ENCODE data around the gene RASSF4.

The RASSF4 gene

DNA sequence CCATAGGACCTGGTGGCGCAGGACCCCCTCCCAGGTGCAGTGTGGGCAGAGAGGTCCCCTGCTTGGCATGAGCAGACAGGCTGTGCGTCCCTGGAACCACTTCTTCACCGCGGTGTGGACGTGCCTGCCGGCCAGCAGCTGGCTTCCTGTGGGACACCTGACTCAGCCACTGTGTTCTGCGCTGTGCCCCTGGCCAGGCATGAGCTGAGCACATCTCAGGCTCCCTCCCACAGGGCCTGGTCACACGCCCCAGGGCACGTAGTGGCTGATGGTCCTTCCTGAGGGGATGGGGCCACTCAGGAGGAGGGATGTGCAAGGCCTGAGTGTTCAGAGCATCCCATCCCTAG is 22.5 kb downstream of the RASSF4 start:
- no peak for DNase-seq (ENCODE audit: low spot score)
- in situ Hi-C loops (cut with MboI; ENCODE audit: low sequenced_read_pairs, unreplicated experiment): no loop called here
- no peak for TF ChIP-seq CTCF (IDR thresholded peaks at IDR 0.05; ENCODE audit: borderline replicate concordance, control extremely low read depth, extremely low read depth, insufficient read depth, missing control alignments)

DNA sequence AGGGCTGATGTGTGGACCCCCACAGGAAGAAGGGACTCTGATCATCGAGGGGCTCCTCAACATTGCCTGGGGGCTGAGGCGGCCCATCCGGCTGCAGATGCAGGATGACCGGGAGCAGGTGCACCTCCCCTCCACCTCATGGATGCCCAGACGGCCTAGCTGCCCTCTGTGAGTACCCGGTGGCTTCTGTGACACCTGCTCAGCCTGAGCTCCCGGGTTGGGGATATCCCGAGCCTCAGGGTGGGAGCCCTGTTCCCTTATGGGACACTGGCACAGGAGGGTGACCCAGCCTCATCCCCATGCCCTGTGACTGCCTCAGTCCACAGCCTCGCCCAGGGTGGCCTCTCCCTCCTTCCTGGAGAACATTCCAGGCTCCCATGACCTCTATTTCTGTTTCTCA is 22.9 kb downstream of the RASSF4 start:
- no peak for TF ChIP-seq CTCF (IDR thresholded peaks at IDR 0.05; ENCODE audit: borderline replicate concordance, control extremely low read depth, extremely low read depth, insufficient read depth, missing control alignments)
- DNase-seq (ENCODE audit: low spot score): no peak
- in situ Hi-C loops (cut with MboI; ENCODE audit: low sequenced_read_pairs, unreplicated experiment): no loop called here

DNA sequence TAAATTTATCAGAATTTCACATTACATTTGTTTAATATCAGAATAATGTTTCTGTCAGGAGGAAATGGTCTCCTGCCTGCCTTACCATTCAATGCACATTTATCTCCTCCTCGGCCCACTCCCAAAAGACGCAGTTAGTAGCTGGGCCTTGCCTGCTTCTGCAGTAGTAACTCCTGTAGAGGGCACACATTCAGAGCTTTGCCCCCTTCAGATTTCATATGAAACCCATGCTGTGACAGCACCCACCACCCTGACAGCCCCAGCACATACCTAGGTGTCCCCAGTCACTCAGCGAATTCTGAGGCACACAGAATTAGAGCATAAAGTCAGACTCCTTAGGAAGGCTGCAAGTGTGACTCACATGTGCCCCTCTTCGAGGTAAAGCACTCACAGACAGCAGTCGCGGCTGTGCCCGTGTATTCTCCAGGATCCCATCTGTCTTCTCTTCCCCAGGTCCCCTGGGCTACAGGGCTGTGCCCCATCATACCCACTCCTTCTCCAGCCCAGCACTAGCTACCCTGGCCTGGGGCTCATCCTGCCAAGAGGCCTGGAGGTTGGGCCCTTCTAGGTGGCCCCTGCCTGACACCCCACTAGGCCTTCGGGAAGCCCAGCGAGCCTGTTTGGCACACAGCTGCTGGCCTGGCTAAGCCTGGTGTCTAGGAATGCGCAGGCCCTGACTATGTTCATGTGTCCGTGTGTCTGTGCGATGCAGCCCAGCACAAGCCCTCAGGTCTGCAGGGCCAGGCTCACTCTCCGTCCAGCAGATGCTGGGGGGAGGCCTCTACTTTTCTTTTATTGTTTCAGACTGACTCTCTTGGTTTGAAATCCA is 23.7 kb downstream of the RASSF4 start:
- no peak for TF ChIP-seq CTCF (IDR thresholded peaks at IDR 0.05; ENCODE audit: borderline replicate concordance, control extremely low read depth, extremely low read depth, insufficient read depth, missing control alignments)
- in situ Hi-C loops (cut with MboI; ENCODE audit: low sequenced_read_pairs, unreplicated experiment): no loop called here
- DNase-seq (ENCODE audit: low spot score): no peak

DNA sequence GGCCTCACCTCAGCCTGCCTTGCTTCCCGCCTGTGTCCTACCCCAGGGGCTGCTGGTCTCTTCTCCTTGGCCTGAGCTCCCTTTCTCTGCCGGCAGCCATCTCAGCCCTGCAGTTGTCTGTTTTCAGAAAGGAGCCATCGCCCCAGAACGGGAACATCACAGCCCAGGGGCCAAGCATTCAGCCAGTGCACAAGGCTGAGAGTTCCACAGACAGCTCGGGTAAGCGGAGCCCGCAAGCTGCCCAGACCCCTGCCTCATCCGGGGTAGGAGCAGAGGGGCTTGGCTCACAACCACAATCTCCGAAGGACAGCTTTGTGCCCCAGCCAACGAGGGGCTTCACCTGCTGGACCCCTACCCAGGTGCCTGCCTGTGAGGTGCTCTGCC is 24.3 kb downstream of the RASSF4 start:
- in situ Hi-C loops (cut with MboI; ENCODE audit: low sequenced_read_pairs, unreplicated experiment): no loop called here
- no peak for TF ChIP-seq CTCF (IDR thresholded peaks at IDR 0.05; ENCODE audit: borderline replicate concordance, control extremely low read depth, extremely low read depth, insufficient read depth, missing control alignments)
- DNase-seq (ENCODE audit: low spot score): no peak

DNA sequence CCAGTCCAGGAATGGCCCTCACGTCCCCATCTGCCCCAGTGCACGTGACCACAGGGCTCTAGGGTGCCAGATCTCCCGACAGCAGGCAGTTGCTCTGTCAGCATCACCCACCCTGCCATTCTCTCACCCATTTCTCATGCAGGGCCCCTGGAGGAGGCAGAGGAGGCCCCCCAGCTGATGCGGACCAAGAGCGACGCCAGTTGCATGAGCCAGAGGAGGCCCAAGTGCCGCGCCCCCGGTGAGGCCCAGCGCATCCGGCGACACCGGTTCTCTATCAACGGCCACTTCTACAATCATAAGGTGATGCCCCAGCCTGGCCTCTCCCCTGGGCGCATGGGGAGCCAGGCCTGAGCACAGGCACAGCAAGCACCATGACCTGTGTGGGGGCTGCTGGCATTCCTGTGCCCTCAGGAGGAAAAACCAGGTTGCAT is 25.1 kb downstream of the RASSF4 start:
- no peak for DNase-seq (ENCODE audit: low spot score)
- in situ Hi-C loops (cut with MboI; ENCODE audit: low sequenced_read_pairs, unreplicated experiment): no loop called here
- TF ChIP-seq CTCF (IDR thresholded peaks at IDR 0.05; ENCODE audit: borderline replicate concordance, control extremely low read depth, extremely low read depth, insufficient read depth, missing control alignments): no peak

- TF ChIP-seq CTCF (IDR thresholded peaks at IDR 0.05; ENCODE audit: borderline replicate concordance, control extremely low read depth, extremely low read depth, insufficient read depth, missing control alignments): no peak
- no peak for DNase-seq (ENCODE audit: low spot score)
- in situ Hi-C loops (cut with MboI; ENCODE audit: low sequenced_read_pairs, unreplicated experiment): no loop called here
Observed at GRCh38 chr10:44985175-44985681, 25.6 kb downstream of the RASSF4 start.

Measured in GM13976 (cell line).